Kidney capillary endothelial cell (primary cell): ENCODE data around the gene PPM1D.
"Not testable (repeated sequence)": the region's sequence is repeated elsewhere in the genome, so short reads cannot be mapped to it uniquely, and the experiment has no call there.

Experiments
- DNase-seq: peaks from one replicate; pipeline ENCODE4 v3.0.0-alpha.2; 2018; ENCODE audit warnings: low spot score

Gene PPM1D

GRCh38 chr17:60674637-60675036 lies 74.6 kb downstream of the PPM1D start:
- not testable (repeated sequence) for DNase-seq

GRCh38 chr17:60675997-60676396 lies 76.0 kb downstream of the PPM1D start:
- DNase-seq = no peak

GRCh38 chr17:60676758-60677307 lies 76.8 kb downstream of the PPM1D start:
- DNase-seq = no peak

GRCh38 chr17:60677308-60678117 lies 77.5 kb downstream of the PPM1D start, which contains the start of gene BCAS3:
TSS of gene BCAS3 (plus strand) at chr17:60677851.
- peak; percentile 98 for DNase-seq

GRCh38 chr17:60678118-60678444 lies 78.1 kb downstream of the PPM1D start:
- DNase-seq = no peak

GRCh38 chr17:60679287-60679686 lies 79.3 kb downstream of the PPM1D start:
- DNase-seq = no peak

- DNase-seq = no peak
Measured at GRCh38 chr17:60680754-60681153, 80.8 kb downstream of the PPM1D start.

GRCh38 chr17:60685437-60685836 lies 85.4 kb downstream of the PPM1D start:
- DNase-seq = no peak

- DNase-seq = peak; percentile 3
Measured at GRCh38 chr17:60695960-60696359, 96.0 kb downstream of the PPM1D start.

GRCh38 chr17:60699090-60699489 lies 99.1 kb downstream of the PPM1D start:
- DNase-seq = no peak

GRCh38 chr17:60704170-60704569 lies 104.2 kb downstream of the PPM1D start:
- DNase-seq = no peak

GRCh38 chr17:60712675-60713074 lies 112.7 kb downstream of the PPM1D start:
- DNase-seq = no peak

- no peak for DNase-seq
Measured at GRCh38 chr17:60713608-60714007, 113.6 kb downstream of the PPM1D start.
